GM18951 (cell line): ENCODE measurements around the gene RDX.
"Not testable (repeated sequence)": the region's sequence is repeated elsewhere in the genome, so short reads cannot be mapped to it uniquely, and the experiment has no call there.

Experiments
- POLR2A ChIP-seq: IDR thresholded peaks from 4 replicates; pipeline ENCODE4 v1.6.1; 2011; ENCODE audit warnings: mild to moderate bottlenecking; ENCODE audit not compliant: insufficient read length, insufficient read depth; ENCODE audit errors: extremely low read depth
- in situ Hi-C: fragments of 300-500 bp; cut with MboI; formaldehyde crosslinking; loops from one replicate; pipeline ENCODE4 v1.12.0; 2022; ENCODE audit warnings: low sequenced_read_pairs, mixed read lengths, inconsistent platforms; ENCODE audit not compliant: unreplicated experiment

The RDX gene

GRCh38 chr11:110298301-110298765, 1.9 kb upstream of the RDX start:
- no peak for TF ChIP-seq POLR2A
- in situ Hi-C loops, result no loop called here

GRCh38 chr11:110297726-110298300, 1.4 kb upstream of the RDX start:
- in situ Hi-C loops, result no loop called here
- TF ChIP-seq POLR2A, result no peak

- TF ChIP-seq POLR2A, result no peak
- in situ Hi-C loops, result no loop called here
Measured at GRCh38 chr11:110297076-110297725, 787 bp upstream of the RDX start.

- no peak for TF ChIP-seq POLR2A
- in situ Hi-C loops, result no loop called here
Measured at GRCh38 chr11:110295531-110296225, 736 bp downstream of the RDX start.

GRCh38 chr11:110295086-110295485, 1.3 kb downstream of the RDX start:
- no peak for TF ChIP-seq POLR2A
- in situ Hi-C loops, result no loop called here

- in situ Hi-C loops, result no loop called here
- TF ChIP-seq POLR2A, result no peak
Measured at GRCh38 chr11:110294509-110294908, 1.9 kb downstream of the RDX start.

GRCh38 chr11:110293389-110293788, 3.0 kb downstream of the RDX start:
- no peak for TF ChIP-seq POLR2A
- in situ Hi-C loops, result no loop called here

- in situ Hi-C loops, result not testable (repeated sequence)
Measured at GRCh38 chr11:110292146-110292545, 4.3 kb downstream of the RDX start.

GRCh38 chr11:110290591-110291334, 5.7 kb downstream of the RDX start:
- in situ Hi-C loops, result no loop called here
- TF ChIP-seq POLR2A, result no peak

GRCh38 chr11:110289472-110289871, 6.9 kb downstream of the RDX start:
- in situ Hi-C loops, result no loop called here
- no peak for TF ChIP-seq POLR2A

GRCh38 chr11:110287537-110287936, 8.9 kb downstream of the RDX start:
- no peak for TF ChIP-seq POLR2A
- in situ Hi-C loops, result no loop called here

GRCh38 chr11:110286298-110287040, 9.9 kb downstream of the RDX start:
- in situ Hi-C loops, result no loop called here
- TF ChIP-seq POLR2A, result no peak

- in situ Hi-C loops, result no loop called here
- no peak for TF ChIP-seq POLR2A
Measured at GRCh38 chr11:110283862-110284261, 12.6 kb downstream of the RDX start.

- in situ Hi-C loops, result not testable (repeated sequence)
Measured at GRCh38 chr11:110280595-110280994, 15.8 kb downstream of the RDX start.
